Smooth muscle cell (in vitro differentiated cells): ENCODE data around the gene PARG. TPM values are rescaled to one million over a fixed set of nuclear protein-coding genes. Genes with fewer than 3 reads are reported as not detected.
"Not testable (repeated sequence)": the region's sequence is repeated elsewhere in the genome, so short reads cannot be mapped to it uniquely, and the experiment has no call there.

Experiments used
- DNase-seq: peaks from one replicate; lab custom pipeline; 2025; ENCODE audit not compliant: unreplicated experiment; lab: John Stamatoyannopoulos, UW
- H2AFZ ChIP-seq: fragments of 200-600 bp; sonication (generic); 2 replicates; pipeline ENCODE4 v1.6.0; 2016; ENCODE audit warnings: antibody characterized with exemption, low read depth, mild to moderate bottlenecking
- H3F3A ChIP-seq: fragments of 200-600 bp; sonication (generic); 2 replicates; pipeline ENCODE4 v1.6.0; 2017; ENCODE audit warnings: antibody characterized with exemption, low read depth
- H3K27ac ChIP-seq: fragments of 200-600 bp; sonication (generic); 2 replicates; pipeline ENCODE4 v1.5.1; 2016; ENCODE audit warnings: low read depth, mild to moderate bottlenecking
- H3K27me3 ChIP-seq: fragments of 200-600 bp; sonication (generic); 2 replicates; pipeline ENCODE4 v1.6.1; 2016; ENCODE audit warnings: low read depth, mild to moderate bottlenecking
- H3K36me3 ChIP-seq: fragments of 200-600 bp; sonication (generic); 2 replicates; pipeline ENCODE4 v1.5.1; 2016; ENCODE audit warnings: low read depth
- H3K4me1 ChIP-seq: fragments of 200-600 bp; sonication (generic); 2 replicates; pipeline ENCODE4 v1.5.1; 2016; ENCODE audit warnings: low read depth
- H3K4me2 ChIP-seq: fragments of 200-600 bp; sonication (generic); 2 replicates; pipeline ENCODE4 v1.6.0; 2016; ENCODE audit warnings: mild to moderate bottlenecking
- H3K4me3 ChIP-seq: fragments of 200-600 bp; sonication (generic); 2 replicates; pipeline ENCODE4 v1.5.1; 2016; ENCODE audit warnings: mild to moderate bottlenecking
- H3K79me2 ChIP-seq: fragments of 200-600 bp; sonication (generic); 2 replicates; pipeline ENCODE4 v1.6.0; 2016; ENCODE audit warnings: low read depth, mild to moderate bottlenecking
- H3K9ac ChIP-seq: fragments of 200-600 bp; sonication (generic); 2 replicates; pipeline ENCODE4 v1.6.0; 2016; ENCODE audit warnings: low read depth
- H3K9me3 ChIP-seq: fragments of 200-600 bp; sonication (generic); replicated peaks from 2 replicates; pipeline ENCODE4 v1.5.1; 2016; ENCODE audit warnings: low read depth
- H4K20me1 ChIP-seq: fragments of 200-600 bp; sonication (generic); 2 replicates; pipeline ENCODE4 v1.6.0; 2016; ENCODE audit warnings: low read depth
- WGBS: methylation state at CpG from one replicate; pipeline ENCODE4 v1.1.7; 2016; ENCODE audit warnings: low lambda C conversion rate; 5-methylcytosine and 5-hydroxymethylcytosine counted together
- polyA plus RNA-seq: library from polyadenylated mRNA; unstranded; fragments of >200 nt; fragmentation: Nextera tagmentation; extraction: Ambion mirVana; gene quantifications from 2 replicates; pipeline ENCODE4 v1.2.1, GENCODE V29; 2016
- total RNA-seq: library from RNA; depleted of rRNA; stranded (reverse); fragments of >200 nt; gene quantifications from 2 replicates; pipeline ENCODE4 v1.2.3, GENCODE V29; 2014

The PARG gene
- total and polyA plus RNA-seq, 2 experiments from 2014 or later = 11.8 to 25.4 TPM

DNA sequence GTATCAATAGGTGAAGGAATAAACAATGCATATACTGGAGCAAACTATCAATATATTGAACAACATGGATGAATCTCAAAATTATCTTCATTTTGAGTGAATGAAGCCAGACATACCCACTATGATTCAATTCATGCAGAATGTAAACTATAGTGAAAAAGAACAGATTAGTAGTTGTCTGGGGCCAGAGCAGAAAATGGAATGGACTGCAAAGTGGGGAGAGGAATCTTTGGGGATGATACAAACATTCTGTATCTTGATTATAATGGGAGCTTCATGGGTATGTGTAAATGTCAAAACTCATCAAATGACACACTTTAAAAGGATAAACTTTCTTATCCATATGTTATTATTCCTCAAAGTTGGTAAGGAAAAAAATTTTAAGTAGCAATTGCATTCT, 23.9 kb downstream of the PARG start:
- H3K9ac ChIP-seq, H4K20me1 ChIP-seq, H3K27ac ChIP-seq, H3K36me3 ChIP-seq, DNase-seq, H3K4me1 ChIP-seq, H3K9me3 ChIP-seq, H3F3A ChIP-seq, H3K27me3 ChIP-seq, H3K4me3 ChIP-seq, H3K4me2 ChIP-seq, H2AFZ ChIP-seq, H3K79me2 ChIP-seq: not testable (repeated sequence)

DNA sequence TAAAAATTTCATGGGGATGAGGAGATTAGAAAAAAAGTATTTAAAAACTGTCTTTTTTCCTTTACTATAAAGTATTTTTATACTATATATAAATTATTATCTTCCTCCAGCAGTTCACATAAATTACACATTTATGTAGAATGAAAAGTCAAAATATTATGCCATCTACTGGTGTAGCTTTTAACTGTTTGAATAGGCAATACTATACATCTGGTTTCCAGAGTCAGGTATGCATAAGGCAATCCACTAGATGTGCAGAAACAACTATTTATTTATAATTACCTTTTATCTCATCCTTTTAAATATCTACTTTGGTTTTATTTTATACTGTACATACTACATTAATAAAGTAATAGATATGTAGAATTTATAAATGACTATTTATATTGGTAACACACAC, 25.4 kb downstream of the PARG start:
- not testable (repeated sequence) for DNase-seq, H3K36me3 ChIP-seq, H2AFZ ChIP-seq, H4K20me1 ChIP-seq, H3K27ac ChIP-seq, H3K9me3 ChIP-seq, H3K4me2 ChIP-seq, H3F3A ChIP-seq, H3K4me1 ChIP-seq, H3K4me3 ChIP-seq, H3K79me2 ChIP-seq, H3K9ac ChIP-seq, H3K27me3 ChIP-seq

- not testable (repeated sequence) for H3K4me3 ChIP-seq, H3K27ac ChIP-seq, H3K4me1 ChIP-seq, H3K36me3 ChIP-seq, H2AFZ ChIP-seq, H3K9me3 ChIP-seq, H3F3A ChIP-seq, DNase-seq, H3K9ac ChIP-seq, H3K79me2 ChIP-seq, H3K27me3 ChIP-seq, H3K4me2 ChIP-seq, H4K20me1 ChIP-seq
- no CpG with 5 or more reads among the region's 1 CpG for WGBS
Observed at GRCh38 chr10:49910295-49910694, 31.5 kb downstream of the PARG start.

DNA sequence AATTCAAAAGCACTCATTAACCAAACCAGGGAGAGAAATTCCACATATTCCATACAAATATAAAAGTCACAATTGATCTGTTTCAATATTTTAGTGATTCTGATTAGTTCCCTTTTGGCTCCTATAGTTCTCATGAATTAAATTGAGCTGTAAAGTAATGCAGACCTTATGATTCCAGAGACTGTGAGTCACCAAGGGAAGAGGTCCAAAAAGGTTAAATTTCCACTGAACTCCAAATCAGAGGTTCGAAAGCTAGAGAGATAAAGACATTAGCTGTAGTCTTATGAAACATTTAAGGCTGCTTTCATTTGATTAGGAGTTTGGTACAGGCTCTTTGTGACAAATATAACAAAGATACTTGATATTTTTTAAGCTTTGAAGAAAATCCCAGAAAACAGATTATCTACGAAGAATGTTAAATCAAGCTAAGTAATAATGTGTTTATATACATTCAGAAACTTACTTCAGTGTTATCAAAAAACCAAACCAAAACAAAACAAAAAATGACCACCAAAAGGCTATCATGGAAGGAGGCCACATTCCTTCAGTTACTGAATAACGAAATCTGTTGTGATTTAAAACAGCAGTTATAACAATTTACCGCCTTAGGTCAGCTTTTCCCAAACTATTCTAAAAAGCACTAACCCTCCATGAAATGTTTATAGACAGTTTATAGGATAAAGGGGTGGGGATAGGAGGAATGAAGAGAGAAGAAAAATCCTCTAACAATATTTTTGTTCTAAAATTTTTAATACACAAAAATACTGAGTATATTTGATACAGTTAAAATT, 33.3 kb downstream of the PARG start:
- H3K36me3 ChIP-seq, H3K27ac ChIP-seq, H3K9ac ChIP-seq, H3K4me2 ChIP-seq, H2AFZ ChIP-seq, H3K4me3 ChIP-seq, H3F3A ChIP-seq, H3K27me3 ChIP-seq, H3K4me1 ChIP-seq, H3K9me3 ChIP-seq, H4K20me1 ChIP-seq, H3K79me2 ChIP-seq, DNase-seq: not testable (repeated sequence)
- WGBS = 45% methylated on average over 4 of the region's 4 CpGs

GRCh38 chr10:49903829-49904228, 38.0 kb downstream of the PARG start:
- H2AFZ ChIP-seq = not testable (repeated sequence)

DNA sequence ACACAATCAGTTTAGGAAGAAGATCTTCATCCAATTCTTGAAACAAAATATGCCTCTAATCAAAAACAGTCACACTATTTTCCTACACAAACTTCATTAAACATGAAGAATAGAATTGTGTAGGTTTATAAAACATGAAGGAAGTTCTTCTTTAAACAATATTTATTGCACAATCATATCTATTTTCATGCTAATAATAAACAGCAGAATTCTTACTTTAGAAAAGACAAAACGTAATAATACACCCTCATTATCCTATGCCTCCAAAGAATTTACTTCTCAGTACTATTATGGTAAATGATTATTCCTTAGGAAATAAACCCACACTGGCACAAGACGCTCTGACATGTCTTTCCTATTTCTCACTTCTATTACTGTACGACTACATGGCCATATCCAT, 41.4 kb downstream of the PARG start:
- not testable (repeated sequence) for H3K27ac ChIP-seq, H3K27me3 ChIP-seq, H3K4me2 ChIP-seq, H2AFZ ChIP-seq, H3K36me3 ChIP-seq, H3F3A ChIP-seq, H3K79me2 ChIP-seq, H3K4me3 ChIP-seq, H3K9ac ChIP-seq, DNase-seq, H4K20me1 ChIP-seq, H3K4me1 ChIP-seq, H3K9me3 ChIP-seq
- 84% methylated on average over 3 of the region's 3 CpGs for WGBS

More at GRCh38 chr10:49903829-49904228, 38.0 kb downstream of the PARG start:
- not testable (repeated sequence) for H3K9me3 ChIP-seq, DNase-seq, H3K4me3 ChIP-seq, H3K27me3 ChIP-seq, H3K4me1 ChIP-seq, H3K9ac ChIP-seq, H3K27ac ChIP-seq, H3K36me3 ChIP-seq, H4K20me1 ChIP-seq, H3F3A ChIP-seq, H3K4me2 ChIP-seq, H3K79me2 ChIP-seq
- WGBS = 79% methylated on average over 3 of the region's 3 CpGs

DNA sequence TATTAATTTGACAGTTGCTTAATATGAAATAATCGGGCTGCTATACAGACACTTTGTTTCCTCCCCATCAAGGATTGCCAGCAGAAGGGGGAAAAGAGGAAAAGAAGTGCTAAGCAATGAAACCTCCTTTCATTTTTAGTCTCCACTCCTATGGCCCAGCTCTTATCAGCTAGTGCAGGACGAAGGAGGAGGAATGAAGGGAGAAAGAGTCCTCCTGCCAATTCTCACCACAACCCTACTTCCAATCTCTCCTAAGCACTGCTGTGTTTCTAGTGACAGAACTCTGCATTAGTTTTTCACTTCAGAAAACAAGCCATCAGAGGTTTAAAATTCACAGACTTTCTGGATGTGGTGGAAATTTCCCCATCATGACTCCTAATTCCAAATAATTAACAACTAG, 41.8 kb downstream of the PARG start:
- not testable (repeated sequence) for H3K4me3 ChIP-seq, H3F3A ChIP-seq, H3K36me3 ChIP-seq, H3K9me3 ChIP-seq, H2AFZ ChIP-seq, H3K4me2 ChIP-seq, DNase-seq, H4K20me1 ChIP-seq, H3K79me2 ChIP-seq, H3K27me3 ChIP-seq, H3K9ac ChIP-seq, H3K4me1 ChIP-seq, H3K27ac ChIP-seq
- 86% methylated on average over 2 of the region's 2 CpGs for WGBS

- H3K79me2 ChIP-seq, H3K36me3 ChIP-seq, H4K20me1 ChIP-seq, H3K4me2 ChIP-seq, DNase-seq, H2AFZ ChIP-seq, H3K27ac ChIP-seq, H3K4me1 ChIP-seq, H3K27me3 ChIP-seq, H3K9me3 ChIP-seq, H3K4me3 ChIP-seq, H3K9ac ChIP-seq, H3F3A ChIP-seq: not testable (repeated sequence)
- WGBS = 90% methylated on average over 5 of the region's 5 CpGs
Observed at GRCh38 chr10:49890025-49890424, 51.8 kb downstream of the PARG start.
